DOHH2 (cell line): ENCODE data around the gene SMIM22.
"Not testable (repeated sequence)": the region's sequence is repeated elsewhere in the genome, so short reads cannot be mapped to it uniquely, and the experiment has no call there.

Experiments
- H3F3A ChIP-seq: fragments of 200-600 bp; sonication (generic), shearing (Covaris generic); 2 replicates; pipeline ENCODE4 v1.6.0; 2016; ENCODE audit warnings: antibody characterized with exemption, mild to moderate bottlenecking; ENCODE audit not compliant: control insufficient read depth, insufficient read depth
- H3K27ac ChIP-seq: fragments of 200-600 bp; sonication (generic); 2 replicates; pipeline ENCODE4 v1.5.1; 2014; ENCODE audit warnings: low read depth, mild to moderate bottlenecking, low read length, moderate library complexity
- H3K27me3 ChIP-seq: fragments of 200-600 bp; sonication (generic); 2 replicates; pipeline ENCODE4 v1.6.1; 2014; ENCODE audit warnings: mild to moderate bottlenecking, low read length, mixed read lengths; ENCODE audit not compliant: control insufficient read depth
- H3K36me3 ChIP-seq: fragments of 200-600 bp; sonication (generic); 2 replicates; pipeline ENCODE4 v1.6.1; 2014; ENCODE audit warnings: mild to moderate bottlenecking, low read length, moderate library complexity, mixed read lengths; ENCODE audit not compliant: control insufficient read depth
- H3K4me1 ChIP-seq: fragments of 200-600 bp; sonication (generic); 2 replicates; pipeline ENCODE4 v1.6.1; 2014; ENCODE audit warnings: mild to moderate bottlenecking, low read length, mixed read lengths; ENCODE audit not compliant: control insufficient read depth
- H3K4me2 ChIP-seq: fragments of 200-600 bp; sonication (generic); 2 replicates; pipeline ENCODE4 v1.6.0; 2014; ENCODE audit warnings: mild to moderate bottlenecking, low read length, moderate library complexity
- H3K4me3 ChIP-seq: fragments of 200-600 bp; sonication (generic); 2 replicates; pipeline ENCODE4 v1.5.1; 2014; ENCODE audit warnings: mild to moderate bottlenecking, low read length, mixed read lengths
- H3K79me2 ChIP-seq: fragments of 200-600 bp; sonication (generic); 2 replicates; pipeline ENCODE4 v1.6.1; 2014; ENCODE audit warnings: mild to moderate bottlenecking, low read length, mixed read lengths; ENCODE audit not compliant: control insufficient read depth
- H3K9me2 ChIP-seq: fragments of 200-600 bp; sonication (generic); replicated peaks from 2 replicates; pipeline ENCODE4 v1.6.1; 2014; ENCODE audit warnings: mild to moderate bottlenecking, low read length, mixed read lengths; ENCODE audit not compliant: control insufficient read depth
- H3K9me3 ChIP-seq: fragments of 200-600 bp; sonication (generic); 2 replicates; pipeline ENCODE4 v1.6.1; 2014; ENCODE audit warnings: antibody characterized with exemption, low read length, mixed read lengths; ENCODE audit not compliant: control insufficient read depth, insufficient read depth
- H4K20me1 ChIP-seq: fragments of 200-600 bp; sonication (generic); 2 replicates; pipeline ENCODE4 v1.6.0; 2014; ENCODE audit warnings: low read depth, mild to moderate bottlenecking, antibody characterized with exemption, low read length, moderate library complexity; ENCODE audit not compliant: control insufficient read depth, insufficient read depth
- EZH2phosphoT487 ChIP-seq: fragments of 200-600 bp; sonication (generic); IDR thresholded peaks from 2 replicates; pipeline ENCODE4 v1.6.1; 2017; ENCODE audit warnings: borderline replicate concordance, mild to moderate bottlenecking, antibody characterized with exemption, low read length, moderate library complexity, mixed read lengths
- TF ChIP-seq, protein P1 (sequence below): fragments of 200-600 bp; sonication (generic); IDR thresholded peaks from one replicate; pipeline ENCODE4 v1.5.1; 2014; ENCODE audit warnings: antibody characterized with exemption, mild to moderate bottlenecking, low read depth, low read length; ENCODE audit not compliant: poor library complexity, severe bottlenecking

Gene SMIM22

GRCh38 chr16:4780235-4780634 is 14.9 kb upstream of the SMIM22 start:
- H3K36me3 ChIP-seq, result no peaks in the 10 kb centered on the region
- H4K20me1 ChIP-seq, result no peaks in the 10 kb centered on the region
- no peaks in the 10 kb centered on the region for H3K79me2 ChIP-seq
- no peak overlapping the region for H3K4me2 ChIP-seq
- no peaks in the 10 kb centered on the region for H3K9me2 ChIP-seq
- no peaks in the 10 kb centered on the region for H3K9me3 ChIP-seq
- TF ChIP-seq, protein P1, sequence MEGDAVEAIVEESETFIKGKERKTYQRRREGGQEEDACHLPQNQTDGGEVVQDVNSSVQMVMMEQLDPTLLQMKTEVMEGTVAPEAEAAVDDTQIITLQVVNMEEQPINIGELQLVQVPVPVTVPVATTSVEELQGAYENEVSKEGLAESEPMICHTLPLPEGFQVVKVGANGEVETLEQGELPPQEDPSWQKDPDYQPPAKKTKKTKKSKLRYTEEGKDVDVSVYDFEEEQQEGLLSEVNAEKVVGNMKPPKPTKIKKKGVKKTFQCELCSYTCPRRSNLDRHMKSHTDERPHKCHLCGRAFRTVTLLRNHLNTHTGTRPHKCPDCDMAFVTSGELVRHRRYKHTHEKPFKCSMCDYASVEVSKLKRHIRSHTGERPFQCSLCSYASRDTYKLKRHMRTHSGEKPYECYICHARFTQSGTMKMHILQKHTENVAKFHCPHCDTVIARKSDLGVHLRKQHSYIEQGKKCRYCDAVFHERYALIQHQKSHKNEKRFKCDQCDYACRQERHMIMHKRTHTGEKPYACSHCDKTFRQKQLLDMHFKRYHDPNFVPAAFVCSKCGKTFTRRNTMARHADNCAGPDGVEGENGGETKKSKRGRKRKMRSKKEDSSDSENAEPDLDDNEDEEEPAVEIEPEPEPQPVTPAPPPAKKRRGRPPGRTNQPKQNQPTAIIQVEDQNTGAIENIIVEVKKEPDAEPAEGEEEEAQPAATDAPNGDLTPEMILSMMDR, result no peak
- no peak for TF ChIP-seq EZH2phosphoT487
- no peaks in the 10 kb centered on the region for H3K4me1 ChIP-seq
- H3F3A ChIP-seq, result no peaks in the 10 kb centered on the region
- H3K4me3 ChIP-seq, result no peak overlapping the region
- H3K27ac ChIP-seq, result no peak overlapping the region
- H3K27me3 ChIP-seq, result no peaks in the 10 kb centered on the region

DNA sequence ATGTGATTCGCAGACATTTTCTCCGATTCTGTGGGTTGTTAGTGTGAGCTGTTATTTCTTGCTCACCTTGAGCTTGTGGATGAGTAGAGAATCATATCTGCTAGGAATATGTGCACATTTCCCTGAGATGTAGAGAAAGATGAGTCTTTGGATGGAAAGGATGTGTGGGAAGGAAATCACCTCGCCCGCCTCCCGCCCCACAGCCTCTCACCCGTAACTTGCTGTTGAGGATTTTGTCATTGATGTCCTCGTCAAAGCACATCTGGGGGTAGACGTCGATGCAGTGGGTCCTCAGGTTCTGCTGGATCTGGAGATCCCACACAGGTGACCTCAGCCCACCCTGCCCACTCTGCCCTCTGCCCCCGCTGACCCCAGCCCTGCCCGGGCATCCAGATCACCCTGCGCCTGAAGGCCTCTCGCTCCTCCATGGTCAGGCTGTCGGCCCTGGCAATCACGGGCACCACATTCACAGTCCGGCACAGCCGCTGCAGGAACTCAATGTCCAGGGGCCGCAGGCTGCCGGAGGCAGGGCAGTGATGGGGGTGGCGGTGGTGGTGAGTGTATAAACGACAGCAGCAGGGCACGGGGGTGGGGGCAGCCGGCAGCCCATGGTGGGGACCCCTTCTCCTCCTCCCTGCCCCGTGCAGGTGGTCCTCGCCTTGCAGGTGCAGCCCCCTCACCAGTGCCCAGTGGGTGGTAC is 11.8 kb upstream of the SMIM22 start:
- H3K79me2 ChIP-seq, result no peaks in the 10 kb centered on the region
- TF ChIP-seq, protein P1, result no peak
- TF ChIP-seq EZH2phosphoT487, result no peak
- no peak overlapping the region for H3K27ac ChIP-seq
- H3K4me2 ChIP-seq, result no peak overlapping the region
- no peaks in the 10 kb centered on the region for H3K9me2 ChIP-seq
- H3K9me3 ChIP-seq, result no peaks in the 10 kb centered on the region
- H3K27me3 ChIP-seq, result no peaks in the 10 kb centered on the region
- H4K20me1 ChIP-seq, result no peaks in the 10 kb centered on the region
- H3K36me3 ChIP-seq, result no peaks in the 10 kb centered on the region
- no peaks in the 10 kb centered on the region for H3K4me1 ChIP-seq
- H3F3A ChIP-seq, result no peaks in the 10 kb centered on the region
- no peak overlapping the region for H3K4me3 ChIP-seq

DNA sequence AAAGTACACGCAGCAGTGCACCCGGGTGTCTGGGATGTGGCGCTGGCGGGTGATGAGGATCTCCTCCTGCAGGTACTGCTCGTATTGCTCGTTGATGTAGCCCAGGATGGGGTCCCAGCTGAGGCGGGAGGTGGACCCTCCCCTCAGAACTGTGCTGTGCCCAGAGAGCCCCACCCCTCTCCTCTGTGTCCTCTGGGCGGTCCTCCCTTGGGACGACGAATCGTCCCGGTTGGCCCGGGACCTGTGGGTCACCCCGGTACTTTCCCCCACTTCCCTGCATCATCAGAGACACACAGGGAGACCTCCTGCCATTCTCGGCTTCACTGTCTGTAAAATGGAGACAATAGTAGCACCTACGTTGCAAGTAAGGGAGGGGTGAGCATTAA is 11.2 kb upstream of the SMIM22 start:
- Histone ChIP-seq H4K20me1 (no peaks in the 10 kb centered on the region), H3K79me2 (no peaks in the 10 kb centered on the region), H3K4me2 (no peak overlapping the region), H3K36me3 (no peaks in the 10 kb centered on the region), H3F3A (no peaks in the 10 kb centered on the region), H3K27me3 (no peaks in the 10 kb centered on the region), H3K9me2 (no peaks in the 10 kb centered on the region), H3K27ac (no peak overlapping the region), H3K4me1 (no peaks in the 10 kb centered on the region), H3K4me3 (no peak overlapping the region), H3K9me3 (no peaks in the 10 kb centered on the region)
- no peak for TF ChIP-seq EZH2phosphoT487
- TF ChIP-seq, protein P1, result no peak

GRCh38 chr16:4784444-4784987 is 10.7 kb upstream of the SMIM22 start:
- H3K36me3 ChIP-seq, H4K20me1 ChIP-seq, H3K27me3 ChIP-seq, H3F3A ChIP-seq, H3K4me1 ChIP-seq, H3K27ac ChIP-seq, H3K4me3 ChIP-seq, H3K4me2 ChIP-seq, H3K79me2 ChIP-seq, H3K9me3 ChIP-seq, H3K9me2 ChIP-seq: not testable (repeated sequence)
